ENCODE measurements around the gene RAB11A.

Gene RAB11A

GRCh38 chr15:65869126-65869953 is at the start of gene RAB11A:
Gene RAB11A (plus strand): TSS chr15:65869491. CDS start chr15:65869586, 95 bp downstream.
- DNase-seq (ENCODE audit: low read depth), result peak; percentile 88

GRCh38 chr15:65819563-65819960 is 49.7 kb upstream of the RAB11A start:
- DNase-seq (ENCODE audit: low read depth), result no peak

GRCh38 chr15:65821070-65821469 is 48.2 kb upstream of the RAB11A start:
- no peak for DNase-seq (ENCODE audit: low read depth)

GRCh38 chr15:65822316-65822715 is 47.0 kb upstream of the RAB11A start:
- DNase-seq (ENCODE audit: low read depth), result no peak

GRCh38 chr15:65824031-65824743 is 45.1 kb upstream of the RAB11A start:
- DNase-seq (ENCODE audit: low read depth), result no peak

- no peak for DNase-seq (ENCODE audit: low read depth)
Observed at GRCh38 chr15:65824941-65825544, 44.2 kb upstream of the RAB11A start.

- DNase-seq (ENCODE audit: low read depth), result no peak
Observed at GRCh38 chr15:65827065-65827464, 42.2 kb upstream of the RAB11A start.

GRCh38 chr15:65828585-65828984 is 40.7 kb upstream of the RAB11A start:
- no peak for DNase-seq (ENCODE audit: low read depth)

- DNase-seq (ENCODE audit: low read depth), result no peak
Observed at GRCh38 chr15:65829130-65829764, 40.0 kb upstream of the RAB11A start.

- peak; percentile 12 for DNase-seq (ENCODE audit: low read depth)
Observed at GRCh38 chr15:65832549-65833364, 36.5 kb upstream of the RAB11A start.

- no peak for DNase-seq (ENCODE audit: low read depth)
Observed at GRCh38 chr15:65833501-65834205, 35.6 kb upstream of the RAB11A start.

GRCh38 chr15:65834603-65835282 is 34.5 kb upstream of the RAB11A start:
- no peak for DNase-seq (ENCODE audit: low read depth)

- DNase-seq (ENCODE audit: low read depth), result no peak
Observed at GRCh38 chr15:65835447-65835846, 33.8 kb upstream of the RAB11A start.

- no peak for DNase-seq (ENCODE audit: low read depth)
Observed at GRCh38 chr15:65836665-65837064, 32.6 kb upstream of the RAB11A start.

GRCh38 chr15:65837301-65838294 is 31.7 kb upstream of the RAB11A start:
- no peak for DNase-seq (ENCODE audit: low read depth)

- DNase-seq (ENCODE audit: low read depth), result no peak
Observed at GRCh38 chr15:65839354-65839901, 29.9 kb upstream of the RAB11A start.

- no peak for DNase-seq (ENCODE audit: low read depth)
Observed at GRCh38 chr15:65839985-65840384, 29.3 kb upstream of the RAB11A start.

GRCh38 chr15:65841121-65841930 is 28.0 kb upstream of the RAB11A start:
- no peak for DNase-seq (ENCODE audit: low read depth)
